ENCODE data around the gene GALK2.

DNA sequence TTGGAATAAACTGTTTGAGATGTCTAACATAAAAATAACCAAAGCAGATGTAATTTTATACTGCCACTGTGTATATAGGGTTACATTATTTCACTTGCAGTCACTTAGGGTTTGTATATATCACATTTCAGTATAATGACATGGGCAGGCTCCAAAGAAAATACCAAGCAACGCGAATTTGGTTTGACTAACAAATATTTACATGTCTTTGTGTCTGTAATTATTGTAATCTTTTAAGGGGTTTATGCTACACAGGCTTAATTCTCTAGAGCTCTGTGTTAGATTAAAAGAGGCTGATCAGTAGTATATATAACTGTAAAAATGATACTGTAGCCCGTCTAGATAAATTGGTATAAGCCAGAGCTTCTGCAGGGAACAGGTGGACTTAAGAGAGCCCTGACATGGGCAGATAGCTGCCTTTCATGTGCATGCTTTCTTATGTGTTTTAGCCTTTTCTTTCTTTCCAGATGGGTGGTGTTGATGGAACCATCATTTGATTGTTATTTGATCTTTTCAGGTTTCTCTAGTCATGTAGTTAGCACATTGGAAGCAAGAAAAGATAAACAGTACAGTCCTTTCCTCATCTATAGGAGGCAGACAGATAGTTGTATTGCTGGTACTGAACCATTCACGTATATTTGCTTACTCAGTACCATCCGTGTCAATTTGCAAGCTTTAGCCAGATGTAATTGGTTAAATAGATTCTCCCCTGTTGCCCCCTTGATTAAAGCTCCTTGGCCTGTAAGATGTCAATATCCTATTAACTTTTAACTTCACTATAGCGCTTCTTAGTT lies 86.1 kb downstream of the GALK2 start:
- TF ChIP-seq CTCF (IDR thresholded peaks at IDR 0.05), result no peak
- no peak for TF ChIP-seq POLR2A (IDR thresholded peaks at IDR 0.05)
- no peak for TF ChIP-seq POLR2AphosphoS5 (IDR thresholded peaks at IDR 0.05; ENCODE audit: insufficient read depth in 1 of 2, low read depth in 1 of 2)
